HS-27A (cell line): ENCODE data around the gene PNMA8C.
"Not testable (repeated sequence)": the region's sequence is repeated elsewhere in the genome, so short reads cannot be mapped to it uniquely, and the experiment has no call there.

Source experiments
- DNase-seq: peaks from one replicate; pipeline ENCODE4 v3.0.0-alpha.2; 2012; ENCODE audit warnings: low read depth, missing footprints

Gene PNMA8C

DNA sequence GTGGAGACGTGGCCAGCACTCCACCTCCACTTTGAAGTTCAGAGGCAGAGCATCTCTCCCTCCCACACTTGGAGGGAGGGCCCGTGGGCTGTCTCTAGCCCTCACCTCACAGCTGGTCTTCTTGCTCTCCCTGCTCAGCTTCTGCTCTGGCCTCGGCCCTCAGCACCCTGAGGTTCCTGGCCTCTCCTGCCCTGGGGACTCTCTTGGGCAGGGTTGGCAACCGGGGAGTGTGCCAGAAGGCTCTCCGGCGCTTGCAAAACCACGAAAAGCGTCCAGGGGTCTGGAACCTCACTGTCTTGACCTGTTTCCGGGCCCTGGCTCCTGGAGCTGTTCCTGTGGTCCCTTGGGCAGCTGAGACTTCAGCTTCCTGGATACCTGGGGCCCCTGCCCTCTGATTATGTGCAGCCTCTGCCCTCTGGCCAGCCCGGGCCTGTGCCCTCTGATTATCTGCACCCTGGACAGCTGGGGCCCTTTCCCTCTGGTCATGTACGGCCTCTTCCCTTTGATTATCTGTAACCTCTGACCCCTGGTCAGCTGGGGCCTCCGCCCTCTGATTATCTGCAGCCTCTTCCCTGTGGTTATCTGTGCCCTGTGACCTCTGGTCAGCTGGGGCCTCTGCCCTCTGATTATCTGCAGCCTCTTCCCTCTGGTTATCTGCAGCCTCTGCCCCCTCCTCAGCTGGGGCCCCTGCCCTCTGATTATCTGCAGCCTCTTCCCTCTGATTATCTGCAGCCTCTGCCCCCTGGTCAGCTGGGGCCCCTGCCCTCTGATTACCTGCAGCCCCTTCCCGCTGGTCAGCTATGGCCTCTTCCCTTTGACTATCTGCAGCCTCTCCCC is 17.4 kb downstream of the PNMA8C start:
- DNase-seq: no peak

DNA sequence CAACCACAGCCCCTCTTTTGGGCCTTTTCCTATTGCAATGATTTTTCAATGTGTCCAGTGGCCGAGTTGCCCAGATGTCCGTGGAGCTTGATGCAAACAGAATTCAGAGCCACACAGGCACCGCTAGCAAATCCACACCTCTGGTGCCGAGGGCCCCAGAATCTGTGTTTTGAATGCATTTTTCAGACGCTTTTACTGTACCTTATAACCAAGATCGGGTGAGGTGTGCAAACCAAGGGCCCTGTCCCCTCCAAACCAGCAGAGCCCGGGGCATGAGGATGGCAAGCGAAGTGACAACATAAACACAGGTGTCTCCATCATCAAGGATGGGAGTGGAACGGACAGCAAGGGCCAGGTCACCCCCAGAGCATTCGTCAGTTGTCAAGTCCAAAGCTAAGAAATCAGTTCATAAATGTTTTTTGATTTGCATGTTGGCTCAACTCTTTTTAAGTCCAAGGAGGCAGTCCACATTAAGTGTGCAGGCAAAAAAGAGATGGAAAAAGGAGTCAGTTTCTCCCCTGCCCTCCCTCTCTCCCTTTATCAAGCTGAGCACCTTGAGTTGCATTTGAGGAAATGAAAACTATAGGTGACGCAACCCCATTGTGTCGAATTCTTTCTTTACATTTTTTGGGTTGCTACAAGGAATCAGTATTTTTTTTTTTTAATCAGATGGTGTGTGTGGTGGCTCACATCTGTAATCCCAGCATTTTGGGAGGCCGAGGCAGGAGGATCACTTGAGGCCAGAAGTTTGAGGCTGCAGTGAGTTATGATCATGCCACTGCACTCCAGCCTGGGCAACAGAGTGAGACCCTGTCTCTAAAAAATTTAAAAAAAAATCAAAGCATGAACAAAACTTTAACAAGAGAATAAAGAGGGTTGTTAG is 18.3 kb downstream of the PNMA8C start:
- DNase-seq: no peak

DNA sequence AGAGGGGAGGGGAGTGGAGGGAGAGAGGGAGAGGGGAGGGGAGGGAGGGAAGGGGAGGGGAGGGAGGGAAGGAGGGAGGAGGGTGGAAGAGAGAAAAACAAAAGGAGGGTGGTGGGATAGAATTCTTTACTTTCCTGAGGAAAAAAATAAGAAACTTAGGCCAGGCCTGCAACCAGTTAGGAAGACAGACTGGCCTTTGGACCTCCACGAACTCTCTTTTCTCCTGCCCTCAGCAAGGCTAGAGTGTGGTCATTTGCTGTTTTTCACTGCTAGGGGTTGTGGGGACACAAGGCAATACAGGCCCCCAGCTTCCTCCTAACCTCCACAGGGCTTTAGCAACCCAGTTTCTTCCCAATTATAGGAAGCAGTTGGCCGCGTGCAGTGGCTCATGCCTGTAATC is 19.5 kb downstream of the PNMA8C start:
- DNase-seq: no peak

DNA sequence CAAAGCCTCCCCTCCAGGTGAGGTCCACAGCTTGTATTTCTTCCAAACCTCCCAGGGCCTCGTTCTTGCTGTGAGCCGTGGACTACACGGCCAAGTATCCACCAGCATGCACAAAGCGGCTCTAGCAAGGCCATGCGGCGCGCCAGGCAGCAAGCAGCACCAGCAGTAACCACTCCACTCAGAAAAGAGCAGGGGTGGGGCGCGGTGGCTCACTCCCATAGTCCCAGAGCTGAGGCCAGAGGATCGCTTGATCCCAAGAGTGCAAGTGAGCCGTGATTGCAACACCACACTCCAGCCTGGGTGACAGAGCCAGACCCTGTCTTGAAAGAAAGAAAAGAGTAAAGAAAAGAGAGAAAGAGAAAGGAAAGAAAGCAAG is 20.1 kb downstream of the PNMA8C start:
- DNase-seq: no peak

DNA sequence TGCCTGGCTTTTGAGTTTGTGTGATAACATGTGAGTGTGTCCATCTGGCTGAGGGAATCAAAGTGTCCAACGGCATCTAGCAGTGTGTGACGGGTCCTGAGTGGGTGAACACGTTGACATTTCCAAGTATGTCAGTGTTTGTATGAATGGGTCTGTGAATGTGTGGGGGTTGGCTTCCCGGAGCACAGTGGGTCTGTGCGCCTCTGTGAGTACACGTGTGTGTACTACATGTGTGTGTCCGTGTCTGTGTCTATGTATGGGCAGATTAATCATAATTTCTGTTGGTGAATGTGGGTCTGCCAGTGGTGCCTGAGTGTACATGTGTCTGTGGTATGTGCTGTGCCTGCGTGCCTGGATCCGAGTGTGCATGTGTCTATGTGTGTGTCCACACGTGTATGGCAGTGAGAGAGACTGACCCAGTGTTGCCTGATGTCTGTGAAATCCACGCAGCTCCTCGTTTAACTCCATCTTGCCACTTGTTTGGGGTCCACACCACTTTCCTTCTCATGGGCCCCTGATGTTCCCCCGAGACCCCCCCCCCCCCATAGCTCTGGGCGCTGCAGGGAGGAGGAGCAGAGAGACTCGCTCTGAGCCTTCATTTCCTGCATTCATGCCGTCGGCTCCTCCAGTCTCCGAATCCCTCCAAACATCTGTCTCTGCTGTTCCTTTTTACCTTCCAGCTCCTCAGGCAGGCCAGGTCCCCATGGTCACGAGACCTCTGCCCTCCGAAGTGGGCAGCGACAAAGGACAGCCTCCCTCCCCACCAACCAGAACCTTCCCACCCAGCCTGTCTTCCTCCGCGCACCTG is 20.7 kb downstream of the PNMA8C start:
- DNase-seq: no peak

DNA sequence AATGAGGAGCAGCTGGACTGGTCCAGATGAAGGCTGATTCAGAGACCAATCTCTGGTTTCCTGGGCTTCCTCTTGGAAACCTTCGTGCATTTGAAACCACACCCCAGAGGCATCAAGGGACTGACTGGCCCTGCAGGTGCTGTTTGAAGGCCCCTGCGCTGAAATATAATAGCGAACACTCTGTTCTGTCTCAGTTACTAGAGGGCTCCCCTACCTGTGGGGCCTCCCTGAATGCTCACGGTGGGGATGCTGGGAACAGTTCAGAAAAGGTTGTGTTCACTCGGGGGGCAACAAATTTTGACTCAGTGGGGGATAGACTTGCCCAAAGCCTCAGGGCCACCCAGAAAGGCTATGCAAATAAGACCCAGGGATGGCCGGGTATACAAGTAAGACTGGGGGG is 21.8 kb downstream of the PNMA8C start:
- no peak for DNase-seq

DNA sequence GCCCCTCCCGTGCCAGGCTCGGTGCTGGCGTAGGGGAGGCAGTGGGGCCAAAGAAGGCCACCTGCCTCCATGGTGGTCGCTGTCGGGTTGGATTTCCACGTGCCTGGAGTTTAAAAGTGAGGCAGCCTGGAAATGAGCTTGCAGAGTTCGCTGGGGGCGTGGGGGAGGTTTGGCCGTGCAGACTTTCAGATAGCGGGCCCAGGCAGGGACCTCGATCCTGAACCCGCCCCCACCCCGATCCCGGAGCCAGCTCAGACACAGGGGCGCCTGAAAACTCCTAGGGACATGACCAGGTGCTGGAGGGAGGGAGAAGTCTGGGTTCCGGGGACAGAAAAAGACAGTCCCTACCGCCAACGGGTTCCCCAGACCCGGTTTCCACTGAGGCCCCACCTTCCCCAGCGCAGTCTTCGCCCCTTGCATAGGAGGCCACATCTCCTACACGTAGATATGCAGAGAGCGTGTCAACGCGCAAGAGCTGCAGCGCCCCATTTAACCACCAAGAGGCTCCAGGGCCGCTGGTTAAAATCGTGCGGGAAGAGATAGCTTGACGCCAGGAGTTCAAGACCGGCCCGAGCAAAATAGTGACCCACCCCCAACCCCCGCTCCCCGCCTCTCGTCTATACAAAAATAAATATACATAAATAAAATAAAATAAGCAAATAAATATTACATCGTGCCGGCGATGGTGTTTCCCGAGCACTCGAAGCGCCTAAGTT is 23.8 kb downstream of the PNMA8C start:
- DNase-seq: no peak

DNA sequence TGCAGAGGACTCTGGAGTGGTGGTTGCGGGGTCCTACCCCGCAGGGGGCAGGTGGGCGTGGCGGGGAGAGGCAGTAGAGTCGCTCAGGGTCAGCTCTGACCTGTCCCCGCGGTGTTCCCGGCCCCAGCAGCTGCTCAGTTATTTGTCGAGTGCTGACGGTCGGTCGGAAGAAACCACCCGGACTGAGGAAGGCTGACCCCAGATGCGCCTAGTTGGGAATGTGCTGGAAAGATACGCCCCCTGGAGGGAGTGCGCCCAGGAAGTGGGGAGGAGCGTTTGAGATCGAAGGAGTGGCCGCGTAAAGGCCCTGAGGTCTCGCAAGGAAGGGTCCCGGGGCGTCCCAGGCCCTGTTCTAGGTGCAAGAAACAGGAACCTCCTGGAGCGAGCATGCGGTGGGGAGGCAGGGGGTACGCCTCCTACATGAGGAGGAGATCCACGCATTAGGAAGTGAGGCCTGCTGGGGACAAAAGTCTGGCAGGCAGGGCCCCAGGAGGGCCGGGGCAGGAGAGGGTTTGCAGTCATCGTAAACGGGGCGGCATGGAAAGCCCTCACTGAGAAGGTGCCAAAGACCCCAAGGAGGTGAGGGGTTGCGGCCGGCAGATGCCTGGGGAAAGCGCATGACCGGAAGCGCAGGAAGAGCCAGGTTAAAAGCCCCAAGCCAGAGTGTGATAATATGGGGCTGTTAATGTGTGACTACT is 24.5 kb downstream of the PNMA8C start:
- no peak for DNase-seq

DNA sequence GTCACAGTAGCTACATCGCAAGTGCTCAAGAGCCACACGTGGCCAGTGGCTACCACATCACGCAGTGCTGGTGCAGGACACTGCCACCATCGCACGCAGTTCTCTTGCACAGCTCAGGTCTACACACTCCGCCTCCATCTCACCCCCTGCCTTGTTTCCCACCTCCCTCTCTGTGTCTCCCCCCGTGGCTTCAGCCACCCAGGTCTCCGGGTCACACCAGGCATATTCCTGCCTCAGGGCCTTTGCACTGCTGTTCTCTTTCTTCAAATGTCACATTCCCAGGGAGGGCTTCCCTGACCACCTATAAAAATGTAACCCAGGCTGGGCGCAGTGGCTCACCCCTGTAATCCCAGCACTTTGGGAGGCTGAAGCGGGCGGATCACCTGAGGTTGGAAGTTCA is 26.0 kb downstream of the PNMA8C start:
- DNase-seq: no peak

DNA sequence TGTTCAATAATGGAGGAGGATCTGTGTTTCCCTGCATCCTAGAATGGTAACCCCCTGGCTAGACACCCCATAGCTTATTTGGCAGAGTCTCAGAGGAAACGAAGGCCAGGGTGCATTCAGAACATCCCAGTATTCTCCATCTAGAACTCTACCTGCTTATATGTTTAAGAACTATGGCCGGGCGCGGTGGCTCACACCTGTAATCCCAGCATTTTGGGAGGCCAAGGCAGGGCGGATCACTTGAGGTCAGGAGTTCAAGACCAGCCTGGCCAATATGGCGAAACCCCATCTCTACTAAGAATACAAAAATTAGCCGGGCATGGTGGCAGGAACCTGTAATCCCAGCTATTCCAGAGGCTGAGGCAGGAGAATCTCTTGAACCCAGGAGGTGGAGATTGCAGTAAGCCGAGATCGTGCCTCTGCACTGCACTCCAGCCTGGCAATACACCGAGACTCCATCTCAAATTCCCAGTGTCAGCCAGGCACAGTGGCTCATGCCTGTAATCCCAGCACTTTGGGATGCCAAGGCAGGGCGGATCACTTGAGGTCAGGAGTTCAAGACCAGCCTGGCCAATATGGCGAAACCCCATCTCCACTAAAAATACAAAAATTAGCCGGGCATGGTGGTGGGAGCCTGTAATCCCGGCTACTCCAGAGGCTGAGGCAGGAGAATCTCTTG is 30.8 kb downstream of the PNMA8C start:
- not testable (repeated sequence) for DNase-seq

DNA sequence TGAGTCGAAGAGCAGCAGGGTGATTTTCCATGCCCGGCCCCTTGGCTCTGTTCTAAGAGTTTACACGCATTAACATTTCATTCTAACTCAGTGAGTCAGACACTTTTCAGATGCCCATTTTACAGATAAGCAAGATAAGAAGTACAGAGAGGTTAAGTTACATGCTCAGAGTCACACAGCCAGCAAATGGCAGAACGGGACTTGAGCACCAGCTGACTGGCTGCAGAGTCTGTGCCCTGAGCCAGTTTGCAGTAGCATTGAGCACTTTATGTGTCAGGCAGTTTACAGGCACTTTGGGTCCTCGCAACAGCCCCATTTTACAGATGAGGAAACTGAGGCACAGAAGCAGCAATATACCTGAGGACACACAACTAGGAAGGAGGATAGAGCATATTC is 34.3 kb downstream of the PNMA8C start:
- DNase-seq: no peak

DNA sequence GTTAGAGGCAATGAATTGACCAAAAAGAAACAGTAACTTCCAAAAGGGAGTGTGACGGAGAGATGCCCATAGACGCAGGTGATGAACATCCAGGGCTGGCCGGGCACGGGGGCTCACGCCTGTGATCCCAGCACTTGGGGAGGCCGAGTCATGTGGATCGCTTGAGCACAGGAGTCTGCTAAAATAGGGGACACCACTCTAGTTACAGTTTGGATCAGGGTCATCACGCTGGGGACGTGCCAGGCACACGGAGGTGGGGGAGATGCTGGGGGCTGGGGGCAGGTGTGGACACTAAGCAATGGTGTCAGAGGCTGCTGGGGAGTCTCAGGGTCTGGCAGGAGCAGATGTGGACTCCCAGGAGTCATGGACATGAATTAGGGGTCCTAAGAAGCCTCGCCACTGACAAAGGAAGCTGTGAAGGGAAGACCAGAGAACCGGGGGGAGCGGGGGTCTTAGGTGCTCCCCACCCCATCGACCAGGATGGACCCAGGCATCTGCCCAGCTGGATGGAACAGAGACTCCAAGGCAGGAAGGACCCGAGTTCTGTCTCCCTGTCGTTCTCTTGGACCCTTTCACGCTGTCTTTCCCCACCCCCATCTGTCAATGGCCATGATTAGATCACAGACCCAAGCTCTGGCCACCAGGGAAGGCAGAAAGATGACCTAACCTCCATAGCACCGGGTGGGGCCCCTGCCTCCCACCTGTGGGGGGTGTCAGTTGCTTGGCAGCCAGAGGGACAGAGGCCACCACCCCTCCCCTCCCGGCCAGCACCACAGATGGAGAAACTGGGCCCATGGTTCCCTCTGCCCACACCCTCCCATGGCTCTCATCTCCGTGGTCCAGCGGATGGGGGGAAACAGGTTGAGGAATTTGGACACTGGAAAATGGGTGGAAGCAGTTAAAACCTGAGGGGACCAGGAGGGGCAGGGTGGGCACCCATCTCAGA is 35.0 kb downstream of the PNMA8C start:
- no peak for DNase-seq

DNA sequence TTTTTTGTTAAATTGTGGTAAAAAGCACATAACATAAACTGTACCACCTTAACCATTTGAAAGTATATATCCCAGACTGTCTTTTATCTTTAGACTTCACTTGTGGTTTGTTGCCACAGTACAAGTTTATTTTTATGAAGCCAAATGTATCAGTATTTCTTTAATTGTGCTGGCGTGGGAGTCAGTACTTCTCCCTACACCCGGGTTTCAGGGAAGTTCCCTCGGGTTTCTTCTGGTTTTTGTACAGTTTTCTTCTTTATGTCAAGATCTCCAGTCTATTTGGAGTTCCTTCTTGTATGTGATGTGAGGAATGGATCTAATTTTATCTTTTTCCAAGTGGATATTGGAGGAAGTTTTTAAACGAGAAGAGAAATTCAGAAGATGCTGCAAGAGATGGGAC is 35.9 kb downstream of the PNMA8C start:
- no peak for DNase-seq

DNA sequence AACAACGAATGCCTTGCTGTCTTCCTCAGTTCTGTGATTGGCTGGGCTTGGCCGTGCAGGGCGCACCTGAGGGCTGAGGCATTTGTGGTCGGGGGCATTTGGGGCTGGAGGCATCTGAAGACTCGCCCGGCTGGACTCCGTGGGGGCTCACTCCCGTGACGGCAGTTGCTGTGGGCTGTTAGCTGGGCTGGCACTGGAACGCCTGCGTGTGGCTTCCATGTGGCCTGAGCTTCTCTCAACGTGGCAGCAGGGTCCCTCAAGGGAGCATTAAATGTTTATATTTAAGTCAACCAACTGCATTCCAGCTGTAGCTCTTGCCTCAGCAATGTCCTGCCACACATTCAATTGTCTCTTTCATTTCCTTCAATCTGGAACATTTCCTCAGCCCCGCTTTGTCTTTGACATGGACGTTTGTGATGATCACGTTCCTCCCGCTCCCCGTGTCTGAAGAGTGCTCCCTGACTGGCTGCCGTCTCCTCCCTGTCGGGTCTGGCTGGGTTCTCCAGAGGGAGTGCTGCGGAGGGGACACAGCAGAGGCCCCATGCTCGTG is 36.4 kb downstream of the PNMA8C start:
- DNase-seq: no peak

DNA sequence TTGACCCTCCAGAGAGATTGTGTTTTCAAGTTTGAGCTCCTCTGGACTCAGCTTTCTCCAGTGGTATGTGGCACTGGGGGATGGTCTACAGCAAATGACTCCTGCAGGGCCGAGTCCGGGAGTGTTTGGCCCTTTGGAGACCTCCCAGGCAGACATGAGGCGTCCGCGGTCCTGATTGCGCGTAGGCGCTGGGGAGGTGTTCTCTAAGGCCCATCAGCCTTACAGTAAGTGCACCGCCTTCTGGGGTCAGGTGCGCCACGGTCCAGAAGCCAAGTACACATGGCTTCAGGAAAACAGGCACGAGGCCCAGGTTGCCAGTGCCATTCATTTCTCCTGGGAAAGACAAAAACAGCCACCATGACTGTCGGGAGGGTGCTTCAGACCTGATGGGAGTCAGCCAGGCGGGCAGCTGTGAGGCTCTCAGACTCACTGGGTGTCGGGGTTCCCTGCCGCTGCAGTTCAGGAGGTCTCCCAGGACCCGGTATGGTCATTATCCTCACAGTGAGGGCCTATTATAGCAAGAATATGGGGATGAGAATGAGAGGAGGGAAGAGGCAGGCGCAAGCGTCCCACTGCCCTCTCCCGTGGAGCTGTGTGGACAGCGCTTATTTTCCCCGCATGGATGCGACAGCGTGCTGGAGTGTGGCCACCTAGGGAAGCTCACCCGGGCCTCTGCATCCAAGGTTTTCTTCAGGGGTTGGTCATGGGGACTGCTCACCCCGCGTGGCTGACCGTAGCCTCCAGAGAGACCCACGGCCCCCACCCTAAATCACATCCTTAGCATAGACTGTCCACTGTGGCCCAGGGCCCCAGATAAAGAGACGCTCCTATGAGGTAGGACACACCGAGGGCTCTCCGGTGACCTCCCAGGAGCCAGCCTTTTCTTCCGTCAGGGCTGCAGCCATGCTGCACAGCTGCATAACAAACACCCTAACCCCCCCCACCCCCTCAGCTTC is 37.2 kb downstream of the PNMA8C start:
- no peak for DNase-seq

DNA sequence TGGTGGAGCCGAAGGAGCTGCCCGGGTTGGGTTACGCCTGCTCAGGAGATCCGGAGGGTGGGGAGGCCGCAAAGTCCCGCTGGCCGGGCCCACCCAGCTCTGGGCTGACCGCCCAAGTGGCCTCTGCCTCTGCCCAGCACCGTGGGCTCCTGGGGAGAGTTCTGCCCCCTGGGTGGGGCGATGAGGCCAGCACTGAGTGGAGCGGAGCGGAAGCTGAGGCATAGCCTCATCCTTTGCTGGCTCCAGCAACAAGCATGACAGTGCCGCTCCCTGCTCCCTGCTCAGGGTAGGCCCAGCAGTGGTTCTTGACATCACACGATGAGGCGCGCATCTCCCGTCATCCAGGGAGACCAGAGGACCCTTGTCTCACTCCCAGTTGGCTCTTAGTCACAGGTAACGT is 37.9 kb downstream of the PNMA8C start:
- no peak for DNase-seq

DNA sequence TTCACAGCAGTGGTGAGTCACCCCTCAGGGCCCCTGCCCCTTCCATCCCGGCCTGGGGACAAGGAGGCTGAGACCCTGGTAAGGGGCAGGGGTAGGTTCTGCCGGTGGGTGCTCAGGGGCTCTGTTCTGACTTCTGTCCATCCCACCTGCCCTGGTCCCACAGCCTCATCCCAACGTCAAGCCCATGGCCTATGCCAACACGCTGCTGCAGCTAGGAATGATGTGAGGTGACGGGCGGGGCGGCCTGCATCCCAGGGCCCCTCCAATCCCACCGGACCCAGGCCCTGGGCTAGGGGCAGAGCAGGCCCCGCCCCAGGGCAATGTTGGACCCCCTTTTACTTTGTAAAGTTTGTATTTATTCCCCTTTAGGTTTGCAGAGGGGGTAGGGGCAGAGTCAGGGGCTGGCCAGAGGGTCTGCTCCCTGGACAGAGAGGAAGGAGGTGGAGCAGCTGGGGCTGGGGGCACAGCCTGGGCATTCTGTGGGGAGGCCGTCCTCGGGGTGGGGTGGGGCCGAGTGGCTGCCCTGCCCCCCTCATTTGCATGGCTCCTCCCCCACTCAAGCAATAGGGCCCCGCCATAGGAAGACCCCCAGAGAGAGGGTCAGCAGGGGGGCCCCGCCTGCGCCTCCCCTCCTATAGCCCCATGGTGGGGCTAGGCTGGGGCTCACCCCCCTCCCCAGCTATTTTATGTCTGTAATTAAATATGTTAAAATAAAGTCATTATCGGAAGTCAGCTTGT is 38.4 kb downstream of the PNMA8C start:
- DNase-seq: no peak
